ENCODE data around the gene IL1A. TPM values are rescaled to one million over a fixed set of nuclear protein-coding genes. Genes with fewer than 3 reads are reported as not detected.
A peak's percentile ranks its signal among the peaks of the same experiment; 100 is the strongest.

IL1A gene
- total RNA-seq, 1 experiment from 2014 or later, result not detected

- no peaks in the 10 kb centered on the region for H3K36me3 ChIP-seq
- no peak overlapping the region for H3K4me3 ChIP-seq
- no peak for DNase-seq
- no peaks in the 10 kb centered on the region for H3K4me1 ChIP-seq
- H3K9me3 ChIP-seq (replicated peaks), result 0 out of 2 replicates have a peak, but pooled peaks cover 3% of the 10 kb centered on the region
- H3K27me3 ChIP-seq, result no peaks in the 10 kb centered on the region
- H3K27ac ChIP-seq, result no peak overlapping the region
Observed at GRCh38 chr2:112790305-112790704, 6.0 kb upstream of the IL1A start.

GRCh38 chr2:112789186-112789585, 4.9 kb upstream of the IL1A start:
- Histone ChIP-seq H3K36me3 (no peaks in the 10 kb centered on the region), H3K9me3 (replicated peaks) (0 out of 2 replicates have a peak, but pooled peaks cover 3% of the 10 kb centered on the region), H3K4me1 (no peaks in the 10 kb centered on the region), H3K27ac (no peak overlapping the region), H3K27me3 (no peaks in the 10 kb centered on the region), H3K4me3 (no peak overlapping the region)
- DNase-seq, result no peak

- H3K27ac ChIP-seq, result no peak overlapping the region
- 0 out of 2 replicates have a peak, but pooled peaks cover 3% of the 10 kb centered on the region for H3K9me3 ChIP-seq (replicated peaks)
- no peak for DNase-seq
- H3K4me1 ChIP-seq, result no peaks in the 10 kb centered on the region
- no peaks in the 10 kb centered on the region for H3K27me3 ChIP-seq
- H3K4me3 ChIP-seq, result no peak overlapping the region
- H3K36me3 ChIP-seq, result no peaks in the 10 kb centered on the region
Observed at GRCh38 chr2:112788653-112789052, 4.4 kb upstream of the IL1A start.

GRCh38 chr2:112787729-112788393, 3.6 kb upstream of the IL1A start:
- H3K27ac ChIP-seq, result no peak overlapping the region
- DNase-seq, result no peak
- no peaks in the 10 kb centered on the region for H3K27me3 ChIP-seq
- H3K4me1 ChIP-seq, result no peaks in the 10 kb centered on the region
- H3K36me3 ChIP-seq, result no peaks in the 10 kb centered on the region
- 0 out of 2 replicates have a peak, but pooled peaks cover 3% of the 10 kb centered on the region for H3K9me3 ChIP-seq (replicated peaks)
- no peak overlapping the region for H3K4me3 ChIP-seq

DNA sequence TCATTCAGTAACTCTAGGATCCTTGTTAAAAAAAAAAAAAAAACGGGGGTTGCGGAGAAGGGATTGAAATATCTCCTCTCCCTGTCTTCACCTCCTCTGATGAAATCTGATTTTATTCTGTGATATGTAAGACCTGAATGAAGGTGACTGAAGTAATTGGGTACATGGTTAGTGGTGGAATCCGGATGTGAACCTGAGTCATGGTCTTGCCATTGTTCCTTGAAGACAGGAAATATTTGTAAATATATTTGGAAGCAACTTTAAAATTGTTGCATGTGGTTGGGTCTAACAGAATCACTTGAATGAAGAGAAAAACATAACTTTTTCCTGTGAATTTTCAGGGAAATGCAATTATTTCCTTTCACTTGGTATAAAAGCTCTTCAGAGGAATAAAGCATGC, 3.0 kb upstream of the IL1A start:
- DNase-seq, result no peak
- Histone ChIP-seq H3K9me3 (replicated peaks) (0 out of 2 replicates have a peak, but pooled peaks cover 3% of the 10 kb centered on the region), H3K27ac (no peak overlapping the region), H3K36me3 (no peaks in the 10 kb centered on the region), H3K4me1 (no peaks in the 10 kb centered on the region), H3K27me3 (no peaks in the 10 kb centered on the region), H3K4me3 (no peak overlapping the region)

- no peaks in the 10 kb centered on the region for H3K36me3 ChIP-seq
- H3K9me3 ChIP-seq (replicated peaks), result 0 out of 2 replicates have a peak, but pooled peaks cover 3% of the 10 kb centered on the region
- no peaks in the 10 kb centered on the region for H3K27me3 ChIP-seq
- H3K27ac ChIP-seq, result no peak overlapping the region
- no peak overlapping the region for H3K4me3 ChIP-seq
- DNase-seq, result no peak
- no peaks in the 10 kb centered on the region for H3K4me1 ChIP-seq
Observed at GRCh38 chr2:112783187-112783714, 1.0 kb downstream of the IL1A start.

DNA sequence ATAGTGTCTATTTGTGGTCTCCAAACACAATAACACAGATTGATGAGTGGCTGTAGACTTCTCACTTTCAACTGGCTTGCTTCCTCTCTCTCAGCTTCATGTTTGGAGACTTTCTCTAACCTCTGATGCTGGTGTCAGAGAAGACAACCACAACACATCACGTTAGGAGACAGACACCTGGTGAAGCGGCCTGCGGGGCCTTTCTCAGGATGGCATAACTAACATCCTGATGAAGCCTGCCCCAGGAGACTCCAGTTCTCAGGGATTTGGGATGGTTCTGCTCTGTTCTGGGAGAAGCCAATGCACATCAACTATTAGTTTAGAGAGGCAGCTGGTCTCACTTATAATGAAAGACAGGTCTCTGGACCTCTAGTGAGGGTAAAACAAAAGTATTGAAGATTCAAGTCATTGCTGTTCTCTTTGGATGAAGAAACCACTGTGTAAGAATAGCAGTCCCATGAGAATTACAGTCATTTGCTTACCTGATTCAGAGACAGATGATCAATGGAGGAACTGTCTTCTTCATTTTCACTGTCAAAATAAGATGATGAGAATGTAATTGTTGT, 2.0 kb downstream of the IL1A start:
- DNase-seq, result no peak
- Histone ChIP-seq H3K27ac (no peak overlapping the region), H3K4me3 (no peak overlapping the region), H3K9me3 (replicated peaks) (no peaks in the 10 kb centered on the region), H3K27me3 (no peaks in the 10 kb centered on the region), H3K36me3 (no peaks in the 10 kb centered on the region), H3K4me1 (no peaks in the 10 kb centered on the region)

GRCh38 chr2:112779598-112779997, 4.7 kb downstream of the IL1A start:
- no peaks in the 10 kb centered on the region for H3K4me1 ChIP-seq
- DNase-seq, result no peak
- no peaks in the 10 kb centered on the region for H3K9me3 ChIP-seq (replicated peaks)
- no peaks in the 10 kb centered on the region for H3K36me3 ChIP-seq
- H3K27me3 ChIP-seq, result no peaks in the 10 kb centered on the region
- no peak overlapping the region for H3K4me3 ChIP-seq
- H3K27ac ChIP-seq, result no peak overlapping the region

DNA sequence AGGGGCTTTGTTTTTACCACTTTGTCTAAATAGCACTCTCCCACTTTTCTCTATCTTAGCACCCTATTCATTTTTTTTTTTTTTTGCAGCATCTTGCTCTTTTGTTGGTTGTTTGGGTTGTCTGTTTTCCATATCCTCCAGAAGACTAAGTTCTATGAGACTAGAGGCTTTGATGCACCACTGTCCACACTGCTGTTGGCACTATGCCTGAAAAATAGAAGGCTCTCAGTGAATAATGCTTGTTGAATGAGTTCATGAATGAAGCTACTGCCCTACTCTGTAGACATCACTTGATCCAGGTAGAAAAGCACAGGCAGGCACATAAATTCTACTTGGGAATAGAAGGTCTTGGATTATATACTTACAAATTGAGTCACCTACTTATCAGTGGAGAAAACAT, 7.3 kb downstream of the IL1A start:
- Histone ChIP-seq H3K36me3 (no peaks in the 10 kb centered on the region), H3K27me3 (no peaks in the 10 kb centered on the region), H3K9me3 (replicated peaks) (no peaks in the 10 kb centered on the region), H3K27ac (no peak overlapping the region), H3K4me3 (no peak overlapping the region), H3K4me1 (no peaks in the 10 kb centered on the region)
- no peak for DNase-seq

DNA sequence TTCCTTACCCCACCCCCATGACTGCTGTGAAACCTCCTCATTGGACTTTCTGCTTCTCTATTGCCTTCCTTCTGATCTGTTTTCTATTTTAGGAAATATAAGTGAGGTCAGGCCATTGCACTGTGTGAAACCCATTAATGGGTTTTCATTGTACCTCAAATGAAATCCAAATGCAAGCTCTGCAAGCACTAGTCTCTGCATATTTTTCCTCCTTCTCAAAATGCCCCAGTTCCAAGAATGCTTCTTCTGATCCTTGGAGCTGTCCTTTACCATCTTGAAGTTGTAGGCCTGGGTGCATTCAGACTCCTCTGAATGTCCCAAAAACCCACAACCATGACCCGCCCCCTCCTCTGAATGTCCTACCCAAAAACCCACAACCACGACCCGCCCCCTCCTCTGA, 8.2 kb downstream of the IL1A start:
- no peak overlapping the region for H3K4me3 ChIP-seq

DNA sequence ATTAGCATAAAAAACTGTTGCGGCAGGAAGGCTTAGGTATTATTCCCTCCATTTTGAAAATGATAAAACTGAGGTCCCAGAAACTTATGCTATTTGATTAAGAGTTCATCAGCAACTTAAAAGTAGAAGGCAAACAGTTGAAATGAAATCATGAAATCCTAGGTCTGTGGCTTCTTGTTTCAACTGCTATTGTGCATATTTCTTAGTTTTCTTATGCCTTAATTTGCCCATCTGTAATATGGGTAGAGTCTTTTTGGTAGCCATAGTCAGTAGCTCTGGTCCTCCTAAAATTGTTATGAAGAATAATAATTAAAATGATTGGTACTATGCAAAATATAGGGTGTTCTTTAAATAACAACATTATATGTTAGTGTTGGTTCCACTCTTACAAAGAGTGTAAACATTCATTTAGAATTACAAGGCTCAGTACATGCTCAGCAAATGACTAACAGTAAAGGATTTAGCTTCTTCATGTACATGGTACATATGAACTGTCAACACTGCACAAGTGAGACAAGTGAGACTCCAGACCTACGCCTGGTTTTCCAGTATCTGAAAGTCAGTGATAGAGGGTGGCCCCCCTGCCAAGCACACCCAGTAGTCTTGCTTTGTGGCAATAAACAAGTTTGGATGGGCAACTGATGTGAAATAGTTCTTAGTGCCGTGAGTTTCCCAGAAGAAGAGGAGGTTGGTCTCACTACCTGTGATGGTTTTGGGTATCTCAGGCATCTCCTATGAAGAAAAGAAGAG, 9.6 kb downstream of the IL1A start:
- Histone ChIP-seq H3K9me3 (replicated peaks) (no peaks in the 10 kb centered on the region), H3K27me3 (no peaks in the 10 kb centered on the region), H3K27ac (no peak overlapping the region), H3K4me3 (no peak overlapping the region), H3K4me1 (no peaks in the 10 kb centered on the region), H3K36me3 (no peaks in the 10 kb centered on the region)
- no peak for DNase-seq

More for the DNA sequence above, 8.2 kb downstream of the IL1A start:
- no peak for DNase-seq
- H3K4me1 ChIP-seq, result no peaks in the 10 kb centered on the region
- no peaks in the 10 kb centered on the region for H3K36me3 ChIP-seq
- no peak overlapping the region for H3K27ac ChIP-seq
- H3K27me3 ChIP-seq, result no peaks in the 10 kb centered on the region
- H3K9me3 ChIP-seq (replicated peaks), result no peaks in the 10 kb centered on the region

- no peak overlapping the region for H3K4me3 ChIP-seq
- H3K9me3 ChIP-seq (replicated peaks), result no peaks in the 10 kb centered on the region
- no peaks in the 10 kb centered on the region for H3K36me3 ChIP-seq
- no peak for DNase-seq
- H3K4me1 ChIP-seq, result peaks cover 8% of the 10 kb centered on the region
- H3K27ac ChIP-seq, result no peak overlapping the region
- no peaks in the 10 kb centered on the region for H3K27me3 ChIP-seq
Observed at GRCh38 chr2:112773556-112773955, 10.7 kb downstream of the IL1A start.

DNA sequence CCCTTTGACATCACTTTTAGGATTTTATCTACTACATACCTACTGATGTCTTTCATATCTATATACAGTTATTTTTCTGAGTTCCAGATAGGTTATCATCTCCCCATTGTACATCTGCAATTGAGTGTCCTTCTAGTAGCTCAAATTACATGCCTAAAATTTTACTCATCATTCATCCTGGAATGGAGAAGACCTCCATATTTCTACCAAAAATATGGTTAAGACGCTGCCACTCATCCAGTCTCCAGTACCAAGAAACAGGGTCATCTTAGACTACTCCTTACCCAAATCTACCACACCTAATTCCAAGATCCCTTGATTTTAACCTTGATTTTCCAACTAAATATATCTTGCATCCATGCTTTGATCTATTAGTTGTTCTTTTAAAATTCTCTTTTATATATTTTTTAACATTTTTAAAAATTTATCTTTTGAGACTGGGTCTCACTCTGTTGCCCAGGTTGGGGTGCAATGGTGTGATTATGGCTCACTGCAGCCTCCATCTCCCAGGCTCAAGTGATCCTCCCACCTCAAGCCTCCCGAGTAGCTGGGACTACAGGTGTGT, 11.3 kb downstream of the IL1A start:
- DNase-seq, result no peak
- H3K4me3 ChIP-seq, result no peak overlapping the region
- no peaks in the 10 kb centered on the region for H3K36me3 ChIP-seq
- no peaks in the 10 kb centered on the region for H3K9me3 ChIP-seq (replicated peaks)
- peaks cover 13% of the 10 kb centered on the region for H3K4me1 ChIP-seq
- no peaks in the 10 kb centered on the region for H3K27me3 ChIP-seq
- H3K27ac ChIP-seq, result no peak overlapping the region

GRCh38 chr2:112772322-112772721, 12.0 kb downstream of the IL1A start:
- no peaks in the 10 kb centered on the region for H3K9me3 ChIP-seq (replicated peaks)
- peaks cover 13% of the 10 kb centered on the region for H3K4me1 ChIP-seq
- no peak overlapping the region for H3K27ac ChIP-seq
- DNase-seq, result no peak
- no peaks in the 10 kb centered on the region for H3K36me3 ChIP-seq
- no peak overlapping the region for H3K4me3 ChIP-seq
- H3K27me3 ChIP-seq, result no peaks in the 10 kb centered on the region

- Histone ChIP-seq H3K27ac (0 out of 2 replicates have a peak overlapping the region, but pooled peaks have one; percentile 16), H3K4me3 (no peak overlapping the region), H3K4me1 (peaks cover 13% of the 10 kb centered on the region), H3K9me3 (replicated peaks) (no peaks in the 10 kb centered on the region), H3K27me3 (no peaks in the 10 kb centered on the region), H3K36me3 (no peaks in the 10 kb centered on the region)
- peak in 1 of 2 experiments; percentile 45 for DNase-seq
Observed at GRCh38 chr2:112768432-112768831, 15.9 kb downstream of the IL1A start.

Data from SJCRH30 (cell line).